Kidney (tissue), 22 donors: Measurements from ENCODE around the gene ORC4. TPM values are rescaled to one million over a fixed set of nuclear protein-coding genes. Genes with fewer than 3 reads are reported as not detected.

Experiments used
- DNase-seq, 5 donors: peaks; one replicate each; pipeline ENCODE4 v3.0.0-alpha.2; 2013 to 2020
- FAIRE-seq: peaks from 2 replicates; lab custom pipeline; 2012; peaks lifted over from hg19 to GRCh38; lab: Jason Lieb, UNC
- H3K27ac ChIP-seq, 2 donors: one replicate each; pipeline ENCODE4 v1.7.0; 2013; ENCODE audit warnings: low read depth in 2 of 2, low read length in 2 of 2, inconsistent platforms in 1 of 2
- H3K27me3 ChIP-seq: one replicate; pipeline ENCODE4 v1.7.1; 2013; ENCODE audit warnings: low read length, inconsistent platforms; ENCODE audit not compliant: control insufficient read depth, insufficient read depth
- H3K36me3 ChIP-seq, 3 donors: one replicate each; pipeline versions ENCODE4 v1.7.0 to v1.7.1; 2013; ENCODE audit warnings: low read length in 3 of 3, control low read depth in 1 of 3, inconsistent platforms in 1 of 3; ENCODE audit not compliant: insufficient read depth in 3 of 3, control insufficient read depth in 2 of 3
- H3K4me1 ChIP-seq, 3 donors: one replicate each; pipeline versions ENCODE4 v1.7.0 to v1.7.1; 2013; ENCODE audit warnings: low read length in 3 of 3, inconsistent platforms in 1 of 3, low read depth in 1 of 3; ENCODE audit not compliant: control insufficient read depth in 2 of 3, insufficient read depth in 2 of 3
- H3K4me3 ChIP-seq, 3 donors: one replicate each; pipeline versions ENCODE4 v1.7.0 to v1.8.1; 2013; ENCODE audit warnings: low read length in 3 of 3, control low read depth in 1 of 3, inconsistent platforms in 1 of 3
- H3K9ac ChIP-seq, 3 donors: one replicate each; pipeline versions ENCODE4 v1.7.0 to v1.7.1; 2013; ENCODE audit warnings: low read length in 3 of 3, control low read depth in 1 of 3, inconsistent platforms in 1 of 3
- H3K9me3 ChIP-seq, 3 donors: one replicate each; pipeline versions ENCODE4 v1.7.0 to v1.7.1; 2013; ENCODE audit warnings: low read length in 3 of 3, control low read depth in 1 of 3, inconsistent platforms in 1 of 3; ENCODE audit not compliant: control insufficient read depth in 2 of 3, insufficient read depth in 1 of 3
- intact Hi-C: fragments of 100-400 bp; cut with DNase I; formaldehyde crosslinking; loops from one replicate; pipeline ENCODE4 v1.11.1; 2022
- long read RNA-seq, 10 donors: library from polyadenylated mRNA in 1 of 10; unstranded in 1 of 10; transcript quantifications; one replicate each; pipeline ENCODE4 v2.0.0 and lab custom pipeline, GENCODE V29; 2021 to 2026
- polyA plus RNA-seq: library from polyadenylated mRNA; stranded (reverse); fragments of 350-450 nt; fragmentation: Illumina TruSeq; extraction: RNeasy Lipid Tissue Mini Kit (QIAGEN cat#74804); gene quantifications from one replicate; pipeline ENCODE4 v1.2.3, GENCODE V29; 2014; ENCODE audit warnings: low read depth, low replicate concordance; ENCODE audit not compliant: insufficient read depth
- total RNA-seq: library from RNA; stranded (reverse); fragmentation: NEBNext Ultra II Directional; extraction: Animal tissue kit (Norgen Biotek cat#: 25700); gene quantifications from one replicate; pipeline ENCODE4 v1.2.1, GENCODE V29; 2021
- TF ChIP-seq, protein P1 (sequence below): IDR thresholded peaks from 3 replicates; pipeline ENCODE4 v1.5.1; 2012; ENCODE audit warnings: mild to moderate bottlenecking, moderate library complexity, borderline replicate concordance; ENCODE audit not compliant: insufficient read depth; ENCODE audit errors: extremely low read depth
- donor health status: control.
- donor health status: control.
- donor health status: control.
- donor health status: control.
- donor health status: control.
- donor health status: DM: yes; HTN: yes; CAD: no.
- donor health status: Normal renal cell carcinoma (clear cell type).

ORC4 gene
- total RNA-seq (49.7 TPM), polyA plus RNA-seq (34.5 TPM)
- long read RNA-seq, donor 1, full-length matches to known transcripts: 10 of 10 reads
- long read RNA-seq, donor 1, partial matches to known transcripts: 0 of 10 reads
- long read RNA-seq, donor 1, other reads (novel, unspliced or antisense): 0 of 10 reads
- long read RNA-seq, donor 2, full-length matches to known transcripts: 12 of 12 reads
- long read RNA-seq, donor 2, partial matches to known transcripts: 0 of 12 reads
- long read RNA-seq, donor 2, other reads (novel, unspliced or antisense): 0 of 12 reads
- long read RNA-seq, donor 3, full-length matches to known transcripts: 12 of 17 reads
- long read RNA-seq, donor 3, partial matches to known transcripts: 5 of 17 reads
- long read RNA-seq, donor 3, other reads (novel, unspliced or antisense): 0 of 17 reads
- long read RNA-seq, donor 4, full-length matches to known transcripts: 17 of 54 reads
- long read RNA-seq, donor 4, partial matches to known transcripts: 31 of 54 reads
- long read RNA-seq, donor 4, other reads (novel, unspliced or antisense): 6 of 54 reads
- long read RNA-seq, donor 5, full-length matches to known transcripts: 1 of 1 reads
- long read RNA-seq, donor 5, partial matches to known transcripts: 0 of 1 reads
- long read RNA-seq, donor 5, other reads (novel, unspliced or antisense): 0 of 1 reads
- long read RNA-seq, donor 6, full-length matches to known transcripts: 26 of 36 reads
- long read RNA-seq, donor 6, partial matches to known transcripts: 5 of 36 reads
- long read RNA-seq, donor 6, other reads (novel, unspliced or antisense): 5 of 36 reads
- long read RNA-seq, donor 7, full-length matches to known transcripts: 16 of 26 reads
- long read RNA-seq, donor 7, partial matches to known transcripts: 1 of 26 reads
- long read RNA-seq, donor 7, other reads (novel, unspliced or antisense): 9 of 26 reads
- long read RNA-seq, donor 8, full-length matches to known transcripts: 13 of 13 reads
- long read RNA-seq, donor 8, partial matches to known transcripts: 0 of 13 reads
- long read RNA-seq, donor 8, other reads (novel, unspliced or antisense): 0 of 13 reads
- long read RNA-seq, donor 9, full-length matches to known transcripts: 8 of 14 reads
- long read RNA-seq, donor 9, partial matches to known transcripts: 6 of 14 reads
- long read RNA-seq, donor 9, other reads (novel, unspliced or antisense): 0 of 14 reads
- long read RNA-seq, donor 10, full-length matches to known transcripts: 8 of 8 reads
- long read RNA-seq, donor 10, partial matches to known transcripts: 0 of 8 reads
- long read RNA-seq, donor 10, other reads (novel, unspliced or antisense): 0 of 8 reads

DNA sequence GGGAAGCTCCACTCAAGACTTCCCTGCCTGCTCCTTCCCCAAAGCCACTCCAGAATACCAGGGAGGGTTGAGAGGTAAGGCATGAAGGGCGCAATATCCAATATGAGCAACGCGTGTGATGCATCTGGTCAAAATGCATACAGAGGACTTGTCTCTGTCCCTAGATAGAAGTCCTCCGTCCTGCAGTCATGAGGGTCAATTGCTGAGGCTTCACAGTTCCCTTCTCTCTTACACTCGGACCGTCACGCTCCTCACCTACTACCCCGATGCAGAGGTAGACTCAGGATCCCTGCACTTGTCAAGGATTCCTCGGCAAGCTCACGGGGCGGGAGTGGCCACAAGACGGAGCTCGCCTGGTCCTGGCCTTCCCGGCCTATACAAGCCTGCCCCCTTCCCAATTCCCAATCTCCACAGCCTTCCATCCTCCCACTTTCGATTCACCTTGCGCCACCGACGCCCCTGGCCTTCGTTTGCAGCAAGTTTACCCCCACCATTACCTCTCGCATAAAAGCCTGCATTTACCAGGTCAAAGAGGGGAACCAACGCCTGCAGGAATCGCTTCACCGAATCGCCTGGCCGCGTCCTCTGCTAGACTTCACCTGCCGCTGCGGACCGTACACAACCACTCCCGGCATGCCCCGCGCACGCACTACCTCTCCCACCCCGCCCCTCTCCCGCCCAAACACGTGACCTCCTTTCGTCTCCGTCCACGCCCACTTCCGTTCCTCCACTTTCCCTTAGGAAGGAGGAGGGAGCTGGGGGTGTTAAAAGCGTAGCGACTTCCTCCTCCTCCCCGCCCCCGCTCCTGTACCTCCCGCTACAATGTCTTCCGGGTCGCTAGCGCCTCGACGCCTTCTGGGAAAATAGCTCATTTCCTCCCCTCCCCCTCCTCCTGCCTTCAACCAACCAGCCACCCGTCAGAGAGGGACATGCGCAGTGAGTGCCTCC lies at the start of gene ORC4:
ORC4 (minus strand) TSS at position 627 of the 948 bp plus-strand sequence. CDS start 44,779 bp downstream, outside the sequence.
- Histone ChIP-seq H3K27ac (peak within 1 kb of the TSS; percentile 96), H3K27me3 (no peaks in the 10 kb centered on the region), H3K36me3 (no peaks in the 10 kb centered on the region), H3K9me3 (no peaks in the 10 kb centered on the region), H3K9ac (peak within 1 kb of the TSS; percentile 86 to 98 (median 96)), H3K4me3 (peak within 1 kb of the TSS; percentile 83 to 100 (median 99)), H3K4me1 (peaks cover 0 to 13% (median 2%) of the 10 kb centered on the region in 3 donors)
- TF ChIP-seq, protein P1, sequence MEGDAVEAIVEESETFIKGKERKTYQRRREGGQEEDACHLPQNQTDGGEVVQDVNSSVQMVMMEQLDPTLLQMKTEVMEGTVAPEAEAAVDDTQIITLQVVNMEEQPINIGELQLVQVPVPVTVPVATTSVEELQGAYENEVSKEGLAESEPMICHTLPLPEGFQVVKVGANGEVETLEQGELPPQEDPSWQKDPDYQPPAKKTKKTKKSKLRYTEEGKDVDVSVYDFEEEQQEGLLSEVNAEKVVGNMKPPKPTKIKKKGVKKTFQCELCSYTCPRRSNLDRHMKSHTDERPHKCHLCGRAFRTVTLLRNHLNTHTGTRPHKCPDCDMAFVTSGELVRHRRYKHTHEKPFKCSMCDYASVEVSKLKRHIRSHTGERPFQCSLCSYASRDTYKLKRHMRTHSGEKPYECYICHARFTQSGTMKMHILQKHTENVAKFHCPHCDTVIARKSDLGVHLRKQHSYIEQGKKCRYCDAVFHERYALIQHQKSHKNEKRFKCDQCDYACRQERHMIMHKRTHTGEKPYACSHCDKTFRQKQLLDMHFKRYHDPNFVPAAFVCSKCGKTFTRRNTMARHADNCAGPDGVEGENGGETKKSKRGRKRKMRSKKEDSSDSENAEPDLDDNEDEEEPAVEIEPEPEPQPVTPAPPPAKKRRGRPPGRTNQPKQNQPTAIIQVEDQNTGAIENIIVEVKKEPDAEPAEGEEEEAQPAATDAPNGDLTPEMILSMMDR: peak; percentile 27
- DNase-seq: peak; percentile 99 to 100 (median 99)
- FAIRE-seq: peak; percentile 66
- intact Hi-C loops: no loop called here

DNA sequence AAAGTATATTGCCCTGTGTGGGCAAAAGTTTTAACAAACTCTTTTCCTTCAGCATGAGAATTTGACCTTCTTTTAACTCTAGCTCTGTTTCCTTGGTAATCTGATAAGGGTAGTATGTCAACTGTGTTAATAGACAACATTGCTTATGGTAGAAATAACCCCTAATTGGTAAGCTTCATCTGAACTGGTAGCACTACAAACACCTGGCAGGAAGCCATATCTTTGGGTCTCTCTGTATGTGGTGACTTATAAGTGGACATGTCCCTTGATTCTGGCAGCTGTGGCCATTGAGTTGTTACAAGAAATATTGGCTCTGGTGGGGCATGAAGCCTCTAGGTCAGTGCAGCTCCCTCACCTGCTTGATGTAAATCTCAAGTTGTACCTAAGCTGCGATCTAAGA lies 47.3 kb upstream of the ORC4 start:
- no peaks in the 10 kb centered on the region for H3K27me3 ChIP-seq
- TF ChIP-seq, protein P1: no peak
- H3K36me3 ChIP-seq: no peaks in the 10 kb centered on the region
- FAIRE-seq (no peak), DNase-seq (peak in 2 of 5 donors; percentile 7 to 13)
- H3K4me1 ChIP-seq: peaks cover 0 to 5% (median 0%) of the 10 kb centered on the region in 3 donors
- H3K4me3 ChIP-seq: no peak overlapping the region
- intact Hi-C loops: no loop called here
- H3K9ac ChIP-seq: no peak overlapping the region
- H3K9me3 ChIP-seq: no peaks in the 10 kb centered on the region
- H3K27ac ChIP-seq: no peak overlapping the region

DNA sequence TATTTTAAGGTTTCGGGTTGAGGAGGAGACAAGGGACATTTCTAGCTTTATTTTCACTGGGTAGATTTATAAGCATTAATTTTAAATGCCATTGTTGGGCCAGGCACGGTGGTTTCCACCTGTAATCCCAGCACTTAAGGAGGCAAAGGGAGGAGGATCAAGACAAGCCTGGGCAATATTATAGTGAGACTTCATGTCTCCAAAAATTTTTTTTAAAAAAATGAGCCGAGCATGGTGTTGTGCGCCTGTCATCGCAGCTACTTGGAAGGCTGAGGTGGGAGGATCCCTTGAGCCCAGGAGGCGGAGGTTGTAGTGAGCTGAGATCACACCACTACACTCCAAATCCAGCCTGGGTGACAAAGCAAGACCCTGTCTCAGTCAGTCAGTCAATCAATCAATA lies 45.4 kb upstream of the ORC4 start:
- H3K27me3 ChIP-seq: no peaks in the 10 kb centered on the region
- H3K27ac ChIP-seq: no peak overlapping the region
- FAIRE-seq: no peak
- H3K9me3 ChIP-seq: no peaks in the 10 kb centered on the region
- intact Hi-C loops: no loop called here
- peaks cover 0 to 10% (median 0%) of the 10 kb centered on the region in 3 donors for H3K4me1 ChIP-seq
- DNase-seq: peak in 1 of 5 donors; percentile 9
- no peak overlapping the region for H3K9ac ChIP-seq
- no peak overlapping the region for H3K4me3 ChIP-seq
- TF ChIP-seq, protein P1: no peak
- H3K36me3 ChIP-seq: no peaks in the 10 kb centered on the region
